Measurements from ENCODE around the gene MEIS2. TPM values are rescaled to one million over a fixed set of nuclear protein-coding genes. Genes with fewer than 3 reads are reported as not detected.

Gene MEIS2
- 9.7 and 23.3 TPM in 2 replicates for total RNA-seq

DNA sequence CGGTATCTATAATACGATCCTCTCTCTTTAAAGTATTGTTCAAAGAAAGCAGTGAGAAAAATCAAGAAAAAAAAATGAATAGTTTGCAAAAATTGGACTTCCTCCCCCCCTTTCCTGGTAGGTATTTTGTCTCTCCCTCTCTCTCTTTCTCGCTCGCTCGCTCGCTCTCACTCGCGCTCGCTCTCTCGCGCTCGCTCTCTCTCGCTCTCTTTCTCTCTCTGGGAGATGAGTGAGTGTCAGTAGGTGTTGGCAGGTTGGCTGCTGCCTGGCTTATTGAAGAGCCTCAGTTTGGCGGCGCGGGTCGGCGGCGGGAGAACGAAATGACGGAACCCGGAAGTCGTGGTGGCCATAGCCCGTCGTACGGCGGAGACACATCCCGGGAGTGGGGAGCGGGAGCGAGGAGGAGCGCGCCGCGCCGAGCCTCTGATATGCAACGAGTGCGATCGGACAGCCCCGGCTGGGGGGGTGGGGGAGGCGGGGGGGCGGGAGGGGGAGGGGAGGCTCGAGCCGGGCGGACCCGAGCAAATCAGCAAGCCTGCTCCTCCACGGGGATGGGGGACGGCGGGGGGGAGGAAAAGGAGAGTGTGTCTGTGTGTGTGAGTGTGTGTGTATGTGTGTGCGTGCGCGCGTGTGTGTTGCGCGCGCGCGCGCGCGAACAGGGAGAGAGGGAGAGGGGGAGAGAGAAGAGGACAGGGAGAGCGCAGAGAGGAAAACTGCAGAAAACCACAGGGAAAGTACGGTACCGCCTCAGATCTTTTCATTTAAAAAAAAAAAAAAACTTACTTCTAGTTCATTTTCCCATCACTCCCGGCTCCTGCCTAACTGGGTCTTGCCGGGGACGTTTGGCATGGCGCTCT lies at the start of gene MEIS2:
MEIS2 (minus strand) TSS at position 441 of the 857 bp plus-strand sequence. CDS start 1,083 bp downstream, outside the sequence.

Measured in bladder microvascular endothelial cell (primary cell).